HepG2 (cell line): Measurements from ENCODE around the gene CUL9. TPM values are rescaled to one million over a fixed set of nuclear protein-coding genes. Genes with fewer than 3 reads are reported as not detected.
A peak's percentile ranks its signal among the peaks of the same experiment; 100 is the strongest.

ENCODE experiments used
- BRCA1 ChIP-seq: sonication (generic); formaldehyde crosslinking; IDR thresholded peaks from 2 replicates; pipeline ENCODE4 v1.4.0; 2020; ENCODE audit warnings: missing genetic modification reagents
- EEA1 ChIP-seq: sonication (generic); formaldehyde crosslinking; IDR thresholded peaks from 2 replicates; pipeline ENCODE4 v1.5.1; 2020; ENCODE audit warnings: mild to moderate bottlenecking, missing genetic modification reagents, borderline replicate concordance
- ETV6 ChIP-seq: sonication (generic); formaldehyde crosslinking; conservative IDR thresholded peaks from 2 replicates; pipeline ENCODE4 v1.4.0; 2020; ENCODE audit warnings: missing genetic modification reagents
- FOXC1 ChIP-seq: sonication (generic); formaldehyde crosslinking; IDR thresholded peaks from 2 replicates; pipeline ENCODE4 v1.8.0; 2022; ENCODE audit warnings: mild to moderate bottlenecking, missing genetic modification reagents, borderline replicate concordance
- LCORL ChIP-seq, 2 experiments: fragments of 450-650 bp in 1 of 2; sonication (generic) in 1 of 2; formaldehyde crosslinking in 1 of 2; IDR thresholded peaks; 2 replicates each; pipeline versions ENCODE4 v1.5.0 to v1.6.1; 2017 to 2020; ENCODE audit warnings: antibody characterized with exemption in 1 of 2, missing genetic modification reagents in 1 of 2
- NCOA1 ChIP-seq: sonication (generic); formaldehyde crosslinking; IDR thresholded peaks from 2 replicates; pipeline ENCODE4 v1.9.0; 2021; ENCODE audit warnings: missing genetic modification reagents
- NFE2L2 ChIP-seq: fragments of 150-350 bp; IDR thresholded peaks from 2 replicates; pipeline ENCODE4 v1.6.1; 2014; ENCODE audit warnings: low read length
- SALL2 ChIP-seq: sonication (generic); formaldehyde crosslinking; IDR thresholded peaks from 2 replicates; pipeline ENCODE4 v1.8.1; 2023; ENCODE audit warnings: mild to moderate bottlenecking, missing genetic modification reagents, inconsistent platforms
- SIN3A ChIP-seq: IDR thresholded peaks from 2 replicates; pipeline ENCODE4 v1.6.1; 2011; ENCODE audit warnings: low read depth, mild to moderate bottlenecking, control low read depth, low read length, borderline replicate concordance
- SIN3B ChIP-seq: fragments of 150-350 bp; IDR thresholded peaks from 2 replicates; pipeline ENCODE4 v1.6.1; 2014; ENCODE audit warnings: low read length
- SIX1 ChIP-seq: sonication (generic); formaldehyde crosslinking; IDR thresholded peaks from 2 replicates; pipeline ENCODE4 v1.4.0; 2020; ENCODE audit warnings: missing genetic modification reagents, borderline replicate concordance
- SOX6 ChIP-seq, 2 experiments: fragments of 450-650 bp in 1 of 2; sonication (generic) in 1 of 2; formaldehyde crosslinking in 1 of 2; IDR thresholded peaks; 2 replicates each; pipeline versions ENCODE4 v1.4.0 to v1.6.1; 2017 to 2020; ENCODE audit warnings: antibody characterized with exemption in 1 of 2, mild to moderate bottlenecking in 1 of 2, missing genetic modification reagents in 1 of 2
- SYNCRIP ChIP-seq: fragments of 200-400 bp; formaldehyde crosslinking; IDR thresholded peaks from 2 replicates; pipeline ENCODE4 v1.6.1; 2018; ENCODE audit warnings: mild to moderate bottlenecking, low read depth, low read length; ENCODE audit not compliant: insufficient read depth
- TBX3 ChIP-seq: fragments of 450-650 bp; IDR thresholded peaks from 2 replicates; pipeline ENCODE4 v1.6.1; 2017; ENCODE audit warnings: antibody characterized with exemption, mild to moderate bottlenecking, inconsistent platforms, borderline replicate concordance
- TP53 ChIP-seq: sonication (generic); formaldehyde crosslinking; conservative IDR thresholded peaks from 2 replicates; pipeline ENCODE4 v1.4.0; 2020; ENCODE audit warnings: missing genetic modification reagents
- WIZ ChIP-seq: sonication (generic); formaldehyde crosslinking; IDR thresholded peaks from 2 replicates; pipeline ENCODE4 v1.5.1; 2020; ENCODE audit warnings: mild to moderate bottlenecking, missing genetic modification reagents
- ZFYVE20 ChIP-seq: sonication (generic); formaldehyde crosslinking; IDR thresholded peaks from 2 replicates; pipeline ENCODE4 v1.8.0; 2023; ENCODE audit warnings: low read depth, mild to moderate bottlenecking, moderate library complexity, missing genetic modification reagents, borderline replicate concordance
- ZIK1 ChIP-seq: sonication (generic); formaldehyde crosslinking; IDR thresholded peaks from 2 replicates; pipeline ENCODE4 v1.5.0; 2020; ENCODE audit warnings: mild to moderate bottlenecking, low read depth, missing genetic modification reagents, borderline replicate concordance
- ZNF205 ChIP-seq: IDR thresholded peaks from 2 replicates; pipeline ENCODE4 v1.6.1; 2018; ENCODE audit warnings: missing biosample characterization, missing genetic modification reagents
- ZNF274 ChIP-seq: sonication (generic); formaldehyde crosslinking; IDR thresholded peaks from 2 replicates; pipeline ENCODE4 v1.5.1; 2020; ENCODE audit warnings: mild to moderate bottlenecking, missing genetic modification reagents
- ZNF430 ChIP-seq: sonication (generic); formaldehyde crosslinking; IDR thresholded peaks from 2 replicates; pipeline ENCODE4 v1.9.0; 2021; ENCODE audit warnings: mild to moderate bottlenecking, missing genetic modification reagents
- ZNF572 ChIP-seq: sonication (generic); formaldehyde crosslinking; IDR thresholded peaks from 2 replicates; pipeline ENCODE4 v1.5.1; 2020; ENCODE audit warnings: mild to moderate bottlenecking, missing genetic modification reagents
- ZNF652 ChIP-seq: IDR thresholded peaks from 2 replicates; pipeline ENCODE4 v1.6.1; 2016; ENCODE audit warnings: low read depth, borderline replicate concordance
- ZNF766 ChIP-seq: sonication (generic); formaldehyde crosslinking; IDR thresholded peaks from 2 replicates; pipeline ENCODE4 v1.5.0; 2020; ENCODE audit warnings: missing genetic modification reagents, borderline replicate concordance
- ZNF780A ChIP-seq: sonication (generic); formaldehyde crosslinking; IDR thresholded peaks from 2 replicates; pipeline ENCODE4 v1.8.0; 2022; ENCODE audit warnings: mild to moderate bottlenecking, missing genetic modification reagents, moderate library complexity
- ZSCAN9 ChIP-seq: IDR thresholded peaks from 2 replicates; pipeline ENCODE4 v1.6.1; 2016; ENCODE audit warnings: borderline replicate concordance
- polyA plus RNA-seq, 8 experiments: library from polyadenylated mRNA; depleted of rRNA in 3 of 8; stranded (reverse) in 7 of 8; unstranded in 1 of 8; fragments of >200 nt; fragmentation: Illumina TruSeq in 4 of 8; extraction: Trizol in 4 of 8; gene quantifications; 2 replicates each; pipeline versions ENCODE4 v1.2.1 to v1.2.3, GENCODE V29; 2011 to 2016; ENCODE audit warnings: low read depth in 4 of 8, missing spikeins in 1 of 8, mixed read lengths in 1 of 8; ENCODE audit not compliant: insufficient read depth in 1 of 8
- total RNA-seq, 5 experiments: library from RNA; depleted of rRNA; stranded (reverse); fragments of >200 nt; fragmentation: Illumina TruSeq; extraction: Trizol; gene quantifications; 2 replicates each; pipeline ENCODE4 v1.2.3, GENCODE V29; 2016; ENCODE audit warnings: low read depth in 1 of 5
- TF ChIP-seq, protein P1 (sequence below): sonication (generic); formaldehyde crosslinking; IDR thresholded peaks from 2 replicates; pipeline ENCODE4 v1.9.0; 2022; ENCODE audit warnings: low read depth, missing genetic modification reagents
- TF ChIP-seq, protein P2 (sequence below): IDR thresholded peaks from 2 replicates; pipeline ENCODE4 v1.6.1; 2016; ENCODE audit warnings: mild to moderate bottlenecking, missing biosample characterization, missing genetic modification reagents
- TF ChIP-seq, protein P3 (sequence below): sonication (generic); formaldehyde crosslinking; conservative IDR thresholded peaks from 2 replicates; pipeline ENCODE4 v1.4.0; 2020; ENCODE audit warnings: missing genetic modification reagents
- TF ChIP-seq, protein P4 (sequence below): sonication (generic); formaldehyde crosslinking; IDR thresholded peaks from 2 replicates; pipeline ENCODE4 v1.4.0; 2020; ENCODE audit warnings: mild to moderate bottlenecking, low read depth, missing genetic modification reagents

Gene CUL9
- total and polyA plus RNA-seq, 2 of the 13 experiments (the other 11 are each of a cell fraction or from before 2014, with no cell fraction given), result 11.4 to 13.7 TPM

DNA sequence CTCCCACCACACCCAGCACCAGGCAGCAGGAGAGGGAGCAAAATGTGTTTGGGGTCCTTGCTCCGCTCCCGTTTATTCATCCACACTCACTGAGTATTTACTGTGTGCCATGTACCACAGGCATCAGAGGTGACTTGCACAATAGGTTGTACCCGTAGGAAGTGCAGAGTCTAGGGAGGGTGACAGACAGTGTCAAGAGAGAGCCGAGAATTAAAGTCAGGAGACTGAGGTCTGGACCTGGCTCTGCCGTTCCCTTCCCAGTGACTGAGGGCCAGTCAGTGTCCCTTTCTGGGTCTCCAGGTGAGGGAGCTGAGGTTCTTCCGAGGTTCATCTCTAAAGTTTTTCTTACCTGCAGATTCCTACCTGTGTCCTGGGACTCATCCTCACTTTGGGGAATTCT, 83.6 kb downstream of the CUL9 start (continued):
- TF ChIP-seq, protein P1, sequence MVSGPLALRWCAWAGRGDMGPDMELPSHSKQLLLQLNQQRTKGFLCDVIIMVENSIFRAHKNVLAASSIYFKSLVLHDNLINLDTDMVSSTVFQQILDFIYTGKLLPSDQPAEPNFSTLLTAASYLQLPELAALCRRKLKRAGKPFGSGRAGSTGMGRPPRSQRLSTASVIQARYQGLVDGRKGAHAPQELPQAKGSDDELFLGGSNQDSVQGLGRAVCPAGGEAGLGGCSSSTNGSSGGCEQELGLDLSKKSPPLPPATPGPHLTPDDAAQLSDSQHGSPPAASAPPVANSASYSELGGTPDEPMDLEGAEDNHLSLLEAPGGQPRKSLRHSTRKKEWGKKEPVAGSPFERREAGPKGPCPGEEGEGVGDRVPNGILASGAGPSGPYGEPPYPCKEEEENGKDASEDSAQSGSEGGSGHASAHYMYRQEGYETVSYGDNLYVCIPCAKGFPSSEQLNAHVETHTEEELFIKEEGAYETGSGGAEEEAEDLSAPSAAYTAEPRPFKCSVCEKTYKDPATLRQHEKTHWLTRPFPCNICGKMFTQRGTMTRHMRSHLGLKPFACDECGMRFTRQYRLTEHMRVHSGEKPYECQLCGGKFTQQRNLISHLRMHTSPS (CRISPR knock-in tag), result peak; percentile 82
- TF ChIP-seq EEA1 (CRISPR knock-in tag) (no peak), ZNF652 (no peak), WIZ (no peak), FOXC1 (CRISPR knock-in tag) (no peak), SALL2 (peak; percentile 2; the same call in 1 of the 2 replicates), SYNCRIP (no peak), BRCA1 (CRISPR knock-in tag) (no peak), ZNF205 (CRISPR knock-in tag) (no peak), ETV6 (no peak), ZFYVE20 (CRISPR knock-in tag) (no peak), SIX1 (CRISPR knock-in tag) (no peak), NFE2L2 (peak; percentile 26; the same call in 1 of the 2 replicates), ZIK1 (CRISPR knock-in tag) (no peak), ZNF780A (CRISPR knock-in tag) (no peak), ZSCAN9 (CRISPR knock-in tag) (no peak), LCORL (IDR thresholded peaks at IDR 0.05) (no peak), LCORL (CRISPR knock-in tag; IDR thresholded peaks at IDR 0.05) (no peak), ZNF766 (CRISPR knock-in tag) (no peak), SIN3A (no peak), ZNF274 (CRISPR knock-in tag) (no peak), NCOA1 (no peak), TP53 (CRISPR knock-in tag) (no peak), SIN3B (no peak), SOX6 (IDR thresholded peaks at IDR 0.05) (no peak), SOX6 (CRISPR knock-in tag; IDR thresholded peaks at IDR 0.05) (peak; percentile 30; the same call in 1 of the 2 replicates), ZNF572 (no peak), ZNF430 (no peak), TBX3 (no peak)
- TF ChIP-seq, protein P2, sequence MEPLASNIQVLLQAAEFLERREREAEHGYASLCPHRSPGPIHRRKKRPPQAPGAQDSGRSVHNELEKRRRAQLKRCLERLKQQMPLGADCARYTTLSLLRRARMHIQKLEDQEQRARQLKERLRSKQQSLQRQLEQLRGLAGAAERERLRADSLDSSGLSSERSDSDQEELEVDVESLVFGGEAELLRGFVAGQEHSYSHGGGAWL, result no peak; the same call in 1 of the 2 replicates
- TF ChIP-seq, protein P3, sequence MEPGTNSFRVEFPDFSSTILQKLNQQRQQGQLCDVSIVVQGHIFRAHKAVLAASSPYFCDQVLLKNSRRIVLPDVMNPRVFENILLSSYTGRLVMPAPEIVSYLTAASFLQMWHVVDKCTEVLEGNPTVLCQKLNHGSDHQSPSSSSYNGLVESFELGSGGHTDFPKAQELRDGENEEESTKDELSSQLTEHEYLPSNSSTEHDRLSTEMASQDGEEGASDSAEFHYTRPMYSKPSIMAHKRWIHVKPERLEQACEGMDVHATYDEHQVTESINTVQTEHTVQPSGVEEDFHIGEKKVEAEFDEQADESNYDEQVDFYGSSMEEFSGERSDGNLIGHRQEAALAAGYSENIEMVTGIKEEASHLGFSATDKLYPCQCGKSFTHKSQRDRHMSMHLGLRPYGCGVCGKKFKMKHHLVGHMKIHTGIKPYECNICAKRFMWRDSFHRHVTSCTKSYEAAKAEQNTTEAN, result no peak
- TF ChIP-seq, protein P4, sequence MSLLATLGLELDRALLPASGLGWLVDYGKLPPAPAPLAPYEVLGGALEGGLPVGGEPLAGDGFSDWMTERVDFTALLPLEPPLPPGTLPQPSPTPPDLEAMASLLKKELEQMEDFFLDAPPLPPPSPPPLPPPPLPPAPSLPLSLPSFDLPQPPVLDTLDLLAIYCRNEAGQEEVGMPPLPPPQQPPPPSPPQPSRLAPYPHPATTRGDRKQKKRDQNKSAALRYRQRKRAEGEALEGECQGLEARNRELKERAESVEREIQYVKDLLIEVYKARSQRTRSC (CRISPR knock-in tag), result no peak
